Left lung (tissue), 10 donors: ENCODE measurements around the gene FANK1. TPM values are rescaled to one million over a fixed set of nuclear protein-coding genes. Genes with fewer than 3 reads are reported as not detected.

Experiments used
- ATAC-seq: fragments of 200-7000 bp; cut with Tn5 transposase; one replicate; pipeline ENCODE4 v1.9.1; 2020; ENCODE audit warnings: moderate library complexity
- DNase-seq, 4 donors: peaks; one replicate each; pipeline ENCODE4 v3.0.0-alpha.2; 2013 to 2020
- H3K27ac ChIP-seq, 2 donors: fragments of 200-600 bp; sonication (generic) in 1 of 2; one replicate each; pipeline versions ENCODE4 v1.5.0 to v1.8.0; 2020 to 2021
- H3K27me3 ChIP-seq, 2 donors: fragments of 200-600 bp; sonication (generic) in 1 of 2; one replicate each; pipeline versions ENCODE4 v1.5.0 to v1.8.0; 2020 to 2021
- H3K36me3 ChIP-seq, 2 donors: fragments of 200-600 bp; sonication (generic) in 1 of 2; one replicate each; pipeline versions ENCODE4 v1.5.0 to v1.8.0; 2020 to 2021
- H3K4me1 ChIP-seq, 2 donors: fragments of 200-600 bp; one replicate each; pipeline ENCODE4 v1.8.0; 2021
- H3K4me3 ChIP-seq, 2 donors: fragments of 200-600 bp; sonication (generic) in 1 of 2; one replicate each; pipeline versions ENCODE4 v1.5.0 to v1.8.0; 2020 to 2021; ENCODE audit warnings: mild to moderate bottlenecking in 1 of 2
- H3K9me3 ChIP-seq, 2 donors: fragments of 200-600 bp; sonication (generic) in 1 of 2; one replicate each; pipeline versions ENCODE4 v1.5.0 to v1.8.0; 2020 to 2021
- intact Hi-C, 2 donors: fragments of 100-400 bp; cut with DNase I; formaldehyde crosslinking; loops; one replicate each; pipeline versions ENCODE4 v1.11.2 to v1.14.2; 2022
- polyA plus RNA-seq, 6 donors: library from polyadenylated mRNA; unstranded; fragments of 120-200 nt; gene quantifications; one replicate each; pipeline ENCODE4 v1.2.1, GENCODE V29; 2013; ENCODE audit not compliant: insufficient read length in 6 of 6
- total RNA-seq, 2 donors: library from RNA; stranded (reverse); fragmentation: NEBNext Ultra II Directional; extraction: Animal tissue kit (Norgen Biotek cat#: 25700); gene quantifications; one replicate each; pipeline ENCODE4 v1.2.1, GENCODE V29; 2021
- TF ChIP-seq, protein P1 (sequence below), 2 donors: fragments of 200-600 bp; sonication (generic) in 1 of 2; IDR thresholded peaks; one replicate each; pipeline versions ENCODE4 v1.5.0 to v1.8.0; 2021; ENCODE audit warnings: antibody characterized with exemption in 2 of 2
- donor health status: DM: no; HTN: yes; CAD: no.
- donor health status: DM: no; HTN: no; CAD: no.

FANK1 gene
- total and polyA plus RNA-seq, 8 donors: 4.3 to 12.1 (median 8.4) TPM

GRCh38 chr10:125984865-125985495, 88.6 kb downstream of the FANK1 start:
- Histone ChIP-seq H3K27me3 (no peaks in the 10 kb centered on the region), H3K4me1 (no peaks in the 10 kb centered on the region), H3K4me3 (no peak overlapping the region), H3K27ac (no peak overlapping the region), H3K36me3 (no peaks in the 10 kb centered on the region), H3K9me3 (no peaks in the 10 kb centered on the region)
- DNase-seq (no peak), ATAC-seq (no peak)
- intact Hi-C loops: loop anchor here in 1 of 2 donors (5.0 to 10.0 kb wide), 2 partner anchors 400 to 527 kb away; partner anchors contain the start of gene ADAM12
- TF ChIP-seq, protein P1, sequence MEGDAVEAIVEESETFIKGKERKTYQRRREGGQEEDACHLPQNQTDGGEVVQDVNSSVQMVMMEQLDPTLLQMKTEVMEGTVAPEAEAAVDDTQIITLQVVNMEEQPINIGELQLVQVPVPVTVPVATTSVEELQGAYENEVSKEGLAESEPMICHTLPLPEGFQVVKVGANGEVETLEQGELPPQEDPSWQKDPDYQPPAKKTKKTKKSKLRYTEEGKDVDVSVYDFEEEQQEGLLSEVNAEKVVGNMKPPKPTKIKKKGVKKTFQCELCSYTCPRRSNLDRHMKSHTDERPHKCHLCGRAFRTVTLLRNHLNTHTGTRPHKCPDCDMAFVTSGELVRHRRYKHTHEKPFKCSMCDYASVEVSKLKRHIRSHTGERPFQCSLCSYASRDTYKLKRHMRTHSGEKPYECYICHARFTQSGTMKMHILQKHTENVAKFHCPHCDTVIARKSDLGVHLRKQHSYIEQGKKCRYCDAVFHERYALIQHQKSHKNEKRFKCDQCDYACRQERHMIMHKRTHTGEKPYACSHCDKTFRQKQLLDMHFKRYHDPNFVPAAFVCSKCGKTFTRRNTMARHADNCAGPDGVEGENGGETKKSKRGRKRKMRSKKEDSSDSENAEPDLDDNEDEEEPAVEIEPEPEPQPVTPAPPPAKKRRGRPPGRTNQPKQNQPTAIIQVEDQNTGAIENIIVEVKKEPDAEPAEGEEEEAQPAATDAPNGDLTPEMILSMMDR (IDR thresholded peaks at IDR 0.05): no peak

GRCh38 chr10:125985557-125986240, 89.3 kb downstream of the FANK1 start:
- TF ChIP-seq, protein P1 (IDR thresholded peaks at IDR 0.05): no peak
- no peaks in the 10 kb centered on the region for H3K36me3 ChIP-seq
- DNase-seq (no peak), ATAC-seq (no peak)
- H3K27ac ChIP-seq: no peak overlapping the region
- intact Hi-C loops: loop anchor here in 1 of 2 donors (10.0 kb wide), 1 partner anchor 399 kb away; the partner anchor contains the start of gene ADAM12
- no peaks in the 10 kb centered on the region for H3K27me3 ChIP-seq
- no peaks in the 10 kb centered on the region for H3K9me3 ChIP-seq
- H3K4me1 ChIP-seq: no peaks in the 10 kb centered on the region
- no peak overlapping the region for H3K4me3 ChIP-seq

DNA sequence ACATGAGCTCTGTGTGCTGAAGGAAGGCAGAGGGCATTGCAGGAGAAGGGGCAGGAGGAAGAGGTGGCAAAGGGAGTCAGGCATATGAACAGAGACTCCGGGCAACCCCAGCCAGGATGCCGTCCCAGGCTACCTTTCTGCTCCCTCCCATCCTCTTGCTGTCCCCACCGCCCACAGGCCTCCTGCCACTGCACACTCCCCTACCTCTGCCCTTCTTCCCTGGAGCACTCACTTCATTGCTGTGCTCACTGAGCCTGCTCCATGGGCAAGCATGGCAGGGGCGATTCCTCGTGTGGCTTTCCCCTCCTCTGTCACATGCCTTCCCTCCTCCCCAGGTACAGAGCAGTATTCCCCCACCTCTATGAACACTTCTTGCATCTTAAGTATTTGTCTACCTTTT, 93.4 kb downstream of the FANK1 start:
- H3K27me3 ChIP-seq: no peaks in the 10 kb centered on the region
- no peak for DNase-seq
- H3K9me3 ChIP-seq: no peaks in the 10 kb centered on the region
- no peak overlapping the region for H3K27ac ChIP-seq
- no peaks in the 10 kb centered on the region for H3K4me1 ChIP-seq
- H3K36me3 ChIP-seq: no peaks in the 10 kb centered on the region
- intact Hi-C loops: loop anchor here in 1 of 2 donors (10.0 kb wide), 1 partner anchor 395 kb away; the partner anchor contains the start of gene ADAM12
- H3K4me3 ChIP-seq: no peak overlapping the region
- ATAC-seq: no peak
- TF ChIP-seq, protein P1 (IDR thresholded peaks at IDR 0.05): no peak

- no peaks in the 10 kb centered on the region for H3K4me1 ChIP-seq
- TF ChIP-seq, protein P1 (IDR thresholded peaks at IDR 0.05): no peak
- no peak overlapping the region for H3K4me3 ChIP-seq
- intact Hi-C loops: no loop called here
- H3K36me3 ChIP-seq: no peaks in the 10 kb centered on the region
- H3K27me3 ChIP-seq: no peaks in the 10 kb centered on the region
- no peaks in the 10 kb centered on the region for H3K9me3 ChIP-seq
- DNase-seq: no peak
- no peak for ATAC-seq
- no peak overlapping the region for H3K27ac ChIP-seq
Observed at GRCh38 chr10:125990974-125991373, 94.6 kb downstream of the FANK1 start.

GRCh38 chr10:125991392-125991791, 95.0 kb downstream of the FANK1 start:
- Histone ChIP-seq H3K27me3 (no peaks in the 10 kb centered on the region), H3K27ac (no peak overlapping the region), H3K4me1 (no peaks in the 10 kb centered on the region), H3K9me3 (no peaks in the 10 kb centered on the region), H3K36me3 (no peaks in the 10 kb centered on the region), H3K4me3 (no peak overlapping the region)
- intact Hi-C loops: no loop called here
- TF ChIP-seq, protein P1 (IDR thresholded peaks at IDR 0.05): no peak
- DNase-seq (no peak), ATAC-seq (no peak)
